T-helper 2 cell treated with Interferon-gamma antibody and Interleukin-4, amounts not matched to agents 100 ng/mL and 5 ng/mL, for 36 hours (primary cell): Measurements from ENCODE around the gene ENOX1. TPM values are rescaled to one million over a fixed set of nuclear protein-coding genes. Genes with fewer than 3 reads are reported as not detected.
"Not testable (repeated sequence)": the region's sequence is repeated elsewhere in the genome, so short reads cannot be mapped to it uniquely, and the experiment has no call there.

ENCODE experiments used
- intact Hi-C: fragments of 100-400 bp; cut with micrococcal nuclease; formaldehyde crosslinking; loops from one replicate; pipeline ENCODE4 v1.15.1; 2023
- total RNA-seq: library from RNA; stranded (reverse); gene quantifications from 2 replicates; pipeline ENCODE4 v1.2.3, GENCODE V29; 2022

Gene ENOX1
- total RNA-seq, 1 donor from 2014 or later, result not detected

- intact Hi-C loops, result no loop called here
Measured at GRCh38 chr13:43357564-43357963, 429.2 kb downstream of the ENOX1 start.

GRCh38 chr13:43356567-43356966, 430.2 kb downstream of the ENOX1 start:
- intact Hi-C loops, result no loop called here

GRCh38 chr13:43355774-43356173, 431.0 kb downstream of the ENOX1 start:
- intact Hi-C loops, result no loop called here

GRCh38 chr13:43354153-43354945, 432.4 kb downstream of the ENOX1 start:
- intact Hi-C loops, result no loop called here

GRCh38 chr13:43353631-43354030, 433.1 kb downstream of the ENOX1 start:
- intact Hi-C loops, result no loop called here

GRCh38 chr13:43351612-43352011, 435.2 kb downstream of the ENOX1 start:
- intact Hi-C loops, result not testable (repeated sequence)

GRCh38 chr13:43348397-43348796, 438.4 kb downstream of the ENOX1 start:
- intact Hi-C loops, result no loop called here

- intact Hi-C loops, result no loop called here
Measured at GRCh38 chr13:43347877-43348276, 438.9 kb downstream of the ENOX1 start.

- intact Hi-C loops, result no loop called here
Measured at GRCh38 chr13:43346427-43346826, 440.3 kb downstream of the ENOX1 start.

GRCh38 chr13:43343645-43344044, 443.1 kb downstream of the ENOX1 start:
- intact Hi-C loops, result no loop called here

GRCh38 chr13:43339805-43340550, 446.8 kb downstream of the ENOX1 start:
- intact Hi-C loops, result no loop called here

- intact Hi-C loops, result no loop called here
Measured at GRCh38 chr13:43339145-43339804, 447.5 kb downstream of the ENOX1 start.

GRCh38 chr13:43335764-43336163, 451.0 kb downstream of the ENOX1 start:
- intact Hi-C loops, result no loop called here

- intact Hi-C loops, result no loop called here
Measured at GRCh38 chr13:43333176-43333575, 453.6 kb downstream of the ENOX1 start.

- intact Hi-C loops, result no loop called here
Measured at GRCh38 chr13:43331672-43332071, 455.1 kb downstream of the ENOX1 start.

GRCh38 chr13:43329702-43330101, 457.1 kb downstream of the ENOX1 start:
- intact Hi-C loops, result no loop called here

- intact Hi-C loops, result no loop called here
Measured at GRCh38 chr13:43328907-43329306, 457.9 kb downstream of the ENOX1 start.

GRCh38 chr13:43326100-43326499, 460.7 kb downstream of the ENOX1 start:
- intact Hi-C loops, result no loop called here

GRCh38 chr13:43325636-43326035, 461.1 kb downstream of the ENOX1 start:
- intact Hi-C loops, result no loop called here

GRCh38 chr13:43324129-43324528, 462.6 kb downstream of the ENOX1 start:
- intact Hi-C loops, result no loop called here

- intact Hi-C loops, result no loop called here
Measured at GRCh38 chr13:43319617-43320444, 466.9 kb downstream of the ENOX1 start.
